Skeletal muscle tissue (tissue), 1 donor: ENCODE results near the gene GFOD1. TPM values are rescaled to one million over a fixed set of nuclear protein-coding genes. Genes with fewer than 3 reads are reported as not detected.

Source experiments
- total RNA-seq: library from RNA; depleted of rRNA; stranded (reverse); fragments of >200 nt; gene quantifications from one replicate; pipeline ENCODE4 v1.2.3, GENCODE V29; 2014

The GFOD1 gene
- total RNA-seq, 1 donor from 2014 or later: 6.3 TPM

Other genes with a start within 250 kb of the GFOD1 start
- gene TBC1D7, start 159.1 kb downstream of the GFOD1 start, total RNA-seq: 17.7 TPM
- 10.4 TPM for gene SIRT5, start 87.0 kb upstream of the GFOD1 start, total RNA-seq
- 29.2 TPM for gene NOL7, start 127.7 kb upstream of the GFOD1 start, total RNA-seq
- gene RANBP9, start 224.2 kb upstream of the GFOD1 start, total RNA-seq: 39.1 TPM